ENCODE results near the gene THRB.

Gene THRB

GRCh38 chr3:24341668-24342067 lies 153.0 kb downstream of the THRB start:
- DNase-seq (ENCODE audit: low read depth): no peak
- TF ChIP-seq CTCF (IDR thresholded peaks at IDR 0.05; ENCODE audit: low read length, missing control alignments): no peak

GRCh38 chr3:24340966-24341365 lies 153.7 kb downstream of the THRB start:
- no peak for TF ChIP-seq CTCF (IDR thresholded peaks at IDR 0.05; ENCODE audit: low read length, missing control alignments)
- DNase-seq (ENCODE audit: low read depth): no peak
- H3K4me3 ChIP-seq (replicated peaks; ENCODE audit: low read depth, low read length): no peak overlapping the region

More at GRCh38 chr3:24341668-24342067, 153.0 kb downstream of the THRB start:
- no peak overlapping the region for H3K4me3 ChIP-seq (replicated peaks; ENCODE audit: low read depth, low read length)

GRCh38 chr3:24340161-24340560 lies 154.5 kb downstream of the THRB start:
- TF ChIP-seq CTCF (IDR thresholded peaks at IDR 0.05; ENCODE audit: low read length, missing control alignments): no peak
- no peak overlapping the region for H3K4me3 ChIP-seq (replicated peaks; ENCODE audit: low read depth, low read length)
- DNase-seq (ENCODE audit: low read depth): no peak

- H3K4me3 ChIP-seq (replicated peaks; ENCODE audit: low read depth, low read length): no peak overlapping the region
- TF ChIP-seq CTCF (IDR thresholded peaks at IDR 0.05; ENCODE audit: low read length, missing control alignments): no peak
- no peak for DNase-seq (ENCODE audit: low read depth)
These were observed 155.3 kb downstream of the THRB start for GRCh38 chr3:24339266-24339825.

GRCh38 chr3:24338409-24339130 lies 156.1 kb downstream of the THRB start:
- TF ChIP-seq CTCF (IDR thresholded peaks at IDR 0.05; ENCODE audit: low read length, missing control alignments): no peak
- H3K4me3 ChIP-seq (replicated peaks; ENCODE audit: low read depth, low read length): no peak overlapping the region
- DNase-seq (ENCODE audit: low read depth): no peak

- no peak for TF ChIP-seq CTCF (IDR thresholded peaks at IDR 0.05; ENCODE audit: low read length, missing control alignments)
- H3K4me3 ChIP-seq (replicated peaks; ENCODE audit: low read depth, low read length): no peak overlapping the region
- DNase-seq (ENCODE audit: low read depth): no peak
These were observed 158.5 kb downstream of the THRB start for GRCh38 chr3:24336101-24336500.

GRCh38 chr3:24332092-24332491 lies 162.6 kb downstream of the THRB start:
- no peak for DNase-seq (ENCODE audit: low read depth)
- no peak for TF ChIP-seq CTCF (IDR thresholded peaks at IDR 0.05; ENCODE audit: low read length, missing control alignments)
- no peak overlapping the region for H3K4me3 ChIP-seq (replicated peaks; ENCODE audit: low read depth, low read length)

All from fibroblast of pulmonary artery (primary cell).